ENCODE results near the gene ZC3H4.

- TF ChIP-seq CTCF (conservative IDR thresholded peaks at IDR 0.05) (no peak), ZFX (IDR thresholded peaks at IDR 0.05) (no peak)
These were observed 90.8 kb downstream of the ZC3H4 start for GRCh38 chr19:47022541-47023447.

Data from C4-2B (cell line).